NCI-H524 treated with DMSO at 0.1 percent for 48 hours (cell line): ENCODE results near the gene GABRG2.

ENCODE experiments used
- DNase-seq: peaks from one replicate; lab custom pipeline; 2025; lab: John Stamatoyannopoulos, UW

Gene GABRG2

DNA sequence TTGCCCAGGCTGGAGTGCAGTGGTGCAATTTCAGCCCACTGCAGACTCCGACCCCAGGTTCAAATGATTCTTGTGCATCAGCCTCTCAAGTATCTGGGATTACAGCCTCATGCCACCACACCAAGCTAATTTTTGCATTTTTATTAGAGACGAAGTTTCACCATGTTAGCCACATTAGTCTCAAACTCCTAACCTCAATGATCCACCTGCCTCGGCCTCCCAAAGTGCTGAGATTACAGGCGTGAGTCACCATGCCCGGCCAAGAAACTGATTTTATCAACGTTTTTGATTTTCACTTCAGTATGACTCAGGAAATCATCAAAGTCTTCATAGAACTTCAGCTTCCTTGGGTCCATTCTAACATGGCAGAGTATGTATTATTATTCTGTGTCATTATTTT, 125.4 kb downstream of the GABRG2 start:
- no peak for DNase-seq

GRCh38 chr5:162196351-162196750, 128.8 kb downstream of the GABRG2 start:
- DNase-seq: no peak

DNA sequence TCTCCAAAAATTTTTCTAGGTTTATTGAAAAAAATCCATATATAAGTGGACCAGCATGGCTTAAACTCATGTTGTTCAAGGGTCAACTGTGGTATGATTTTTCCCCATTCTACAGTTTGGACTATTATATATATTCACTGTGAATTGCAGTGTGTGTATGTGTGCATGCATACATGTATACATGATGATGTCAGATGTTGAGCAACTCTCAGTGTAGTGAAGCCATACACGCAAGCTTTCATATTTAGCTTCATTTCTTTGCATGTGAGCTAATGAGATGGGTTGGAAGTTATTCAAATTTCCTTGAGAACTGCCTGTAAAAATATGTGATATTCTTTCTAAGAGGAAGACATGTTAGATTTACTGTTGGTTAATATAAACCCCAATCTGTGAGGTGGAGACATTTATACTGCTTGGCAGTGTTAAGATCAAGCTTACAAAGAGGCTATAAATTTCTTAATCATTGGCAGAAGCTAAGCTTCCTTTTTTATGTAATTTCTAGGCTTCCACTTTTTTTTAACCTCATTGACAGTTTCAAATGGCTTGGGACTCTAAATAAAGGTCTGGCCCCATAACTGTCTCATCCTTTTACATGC, 134.8 kb downstream of the GABRG2 start:
- no peak for DNase-seq
